GM12878 (cell line): ENCODE results near the gene OR10H4. TPM values are rescaled to one million over a fixed set of nuclear protein-coding genes. Genes with fewer than 3 reads are reported as not detected.

Source experiments
- ATAC-seq: fragments of 200-7000 bp; cut with Tn5 transposase; 3 replicates; pipeline ENCODE4 v1.9.1; 2020; ENCODE audit warnings: mild to moderate bottlenecking, moderate library complexity
- BruUV-seq: library from RNA; stranded (reverse); fragments of 400-500 nt; replicated peaks from 2 replicates; lab custom pipeline; 2021; lab: Mats Ljungman, UMichigan
- CTCF ChIA-PET: fragments of 300-600 bp; sonication (Branson Sonifier 250); formaldehyde crosslinking; extraction: SDS; loops from one replicate; lab custom pipeline; 2021; ENCODE audit warnings: inconsistent platforms; lab: Yijun Ruan, JAX
- POLR2A ChIA-PET: fragments of 350-600 bp; formaldehyde crosslinking; extraction: SDS; loops from one replicate; lab custom pipeline; 2021; ENCODE audit warnings: inconsistent platforms; lab: Charles Lee
- RAD21 ChIA-PET: fragments of 300-600 bp; sonication (Branson Sonifier 250); formaldehyde crosslinking; loops from one replicate; lab custom pipeline; 2023; ENCODE audit warnings: antibody characterized with exemption; ENCODE audit not compliant: unreplicated experiment; lab: Charles Lee
- SMC1A ChIA-PET: fragments of 300-600 bp; sonication (Branson Sonifier 250); formaldehyde crosslinking; loops from one replicate; lab custom pipeline; 2023; ENCODE audit not compliant: unreplicated experiment, uncharacterized antibody; lab: Charles Lee
- DNase-seq: peaks from one replicate; pipeline ENCODE4 v3.0.0-alpha.2; 2011; ENCODE audit warnings: low read depth, low spot score
- FAIRE-seq: peaks from 3 replicates; lab custom pipeline; 2011; peaks lifted over from hg19 to GRCh38; lab: Jason Lieb, UNC
- H2AFZ ChIP-seq: 2 replicates; pipeline ENCODE4 v1.6.0; 2011; ENCODE audit warnings: low read depth, low read length, control low read depth; ENCODE audit not compliant: control insufficient read depth
- H3K27ac ChIP-seq: 2 replicates; pipeline ENCODE4 v1.5.1; 2011; ENCODE audit warnings: control low read depth; ENCODE audit not compliant: control insufficient read depth, insufficient read depth
- H3K27me3 ChIP-seq, 2 experiments: replicated peaks in 1 of 2; 2 replicates each; pipeline versions ENCODE4 v1.6.0 to v1.6.1; 2011; ENCODE audit warnings: low read length in 1 of 2; ENCODE audit not compliant: control insufficient read depth in 2 of 2, insufficient read depth in 2 of 2
- H3K36me3 ChIP-seq, 2 experiments: 2 replicates each; pipeline ENCODE4 v1.5.1; 2011; ENCODE audit warnings: low read length in 1 of 2; ENCODE audit not compliant: control insufficient read depth in 2 of 2, insufficient read depth in 2 of 2
- H3K4me1 ChIP-seq: 2 replicates; pipeline ENCODE4 v1.6.1; 2011; ENCODE audit warnings: mild to moderate bottlenecking, low read length, moderate library complexity, mixed read lengths; ENCODE audit not compliant: control insufficient read depth, insufficient read depth
- H3K4me2 ChIP-seq: 2 replicates; pipeline ENCODE4 v1.6.0; 2011; ENCODE audit warnings: control low read depth; ENCODE audit not compliant: control insufficient read depth, insufficient read depth
- H3K4me3 ChIP-seq: fragments of 200-600 bp; sonication (generic); 2 replicates; pipeline ENCODE4 v1.5.1; 2016
- H3K79me2 ChIP-seq: 2 replicates; pipeline ENCODE4 v1.6.0; 2011; ENCODE audit warnings: low read length; ENCODE audit not compliant: control insufficient read depth, insufficient read depth
- H3K9ac ChIP-seq: 2 replicates; pipeline ENCODE4 v1.8.0; 2011; ENCODE audit warnings: low read length, control low read depth, mixed read lengths; ENCODE audit not compliant: control insufficient read depth, insufficient read depth
- H3K9me3 ChIP-seq: replicated peaks from 3 replicates; pipeline ENCODE4 v1.5.1; 2011; ENCODE audit warnings: mild to moderate bottlenecking, low read length; ENCODE audit not compliant: control insufficient read depth, insufficient read depth
- H4K20me1 ChIP-seq: 2 replicates; pipeline ENCODE4 v1.6.0; 2011; ENCODE audit not compliant: control insufficient read depth, insufficient read depth
- DPF2 ChIP-seq: fragments of 450-650 bp; IDR thresholded peaks from 2 replicates; pipeline ENCODE4 v1.6.1; 2017; ENCODE audit warnings: mild to moderate bottlenecking
- EGR1 ChIP-seq, 2 experiments: IDR thresholded peaks; 1 replicate in 1 of 2; 2 replicates in 1 of 2; pipeline ENCODE4 v1.6.1; 2011 to 2012; ENCODE audit warnings: low read depth in 2 of 2, low read length in 2 of 2, borderline replicate concordance in 1 of 2, mild to moderate bottlenecking in 1 of 2, moderate library complexity in 1 of 2
- ELK1 ChIP-seq: IDR thresholded peaks from 2 replicates; pipeline ENCODE4 v1.6.1; 2012; ENCODE audit warnings: low read depth, low read length, improper control_type of control experiment
- KLF5 ChIP-seq: fragments of 450-650 bp; IDR thresholded peaks from 2 replicates; pipeline ENCODE4 v1.6.1; 2014; ENCODE audit warnings: mild to moderate bottlenecking; ENCODE audit not compliant: partially characterized antibody
- RELB ChIP-seq: fragments of 450-650 bp; IDR thresholded peaks from 2 replicates; pipeline ENCODE4 v1.6.1; 2017; ENCODE audit warnings: low read depth, mild to moderate bottlenecking, moderate library complexity
- ZBED1 ChIP-seq: IDR thresholded peaks from 2 replicates; pipeline ENCODE4 v1.6.1; 2016; ENCODE audit warnings: borderline replicate concordance
- ZNF217 ChIP-seq: fragments of 450-650 bp; IDR thresholded peaks from 2 replicates; pipeline ENCODE4 v1.6.1; 2017; ENCODE audit warnings: antibody characterized with exemption, mild to moderate bottlenecking
- WGBS: methylation state at CpG from one replicate; pipeline ENCODE4 v1.1.6; 2016; ENCODE audit warnings: low lambda C conversion rate; ENCODE audit not compliant: insufficient replicate concordance, insufficient coverage; ENCODE audit errors: missing lambda C conversion rate; 5-methylcytosine and 5-hydroxymethylcytosine counted together
- in situ Hi-C: fragments of 300-500 bp; cut with MboI; formaldehyde crosslinking; loops from 9 replicates; pipeline ENCODE4 v1.14.3; 2018; ENCODE audit warnings: mixed read lengths
- intact Hi-C: fragments of 100-400 bp; cut with micrococcal nuclease; formaldehyde crosslinking; loops from one replicate; pipeline ENCODE4 v1.14.2; 2022; ENCODE audit not compliant: unreplicated experiment
- polyA plus RNA-seq, 11 experiments: library from polyadenylated mRNA; depleted of rRNA in 4 of 11; unstranded in 6 of 11; stranded (reverse) in 5 of 11; fragments of >200 nt; fragmentation: Nextera tagmentation in 4 of 11; fragmentation: Illumina TruSeq in 1 of 11; extraction: Ambion mirVana in 4 of 11; extraction: Trizol in 1 of 11; gene quantifications; 1 replicate in 1 of 11; 2 replicates in 10 of 11; pipeline versions ENCODE4 v1.2.1 to v1.2.3, GENCODE V29; 2011 to 2016; ENCODE audit warnings: inconsistent platforms in 2 of 11, missing spikeins in 2 of 11, low read depth in 1 of 11
- total RNA-seq, 4 experiments: library from RNA; depleted of rRNA in 3 of 4; stranded (reverse); fragments of >200 nt in 3 of 4; fragmentation: Illumina TruSeq in 1 of 4; extraction: Trizol in 1 of 4; gene quantifications; 2 replicates each; pipeline versions ENCODE4 v1.2.1 to v1.2.3, GENCODE V29; 2013 to 2021

The OR10H4 gene
- total and polyA plus RNA-seq, 10 of the 15 experiments (the other 5 are each of a cell fraction or from before 2014, with no cell fraction given): not detected

DNA sequence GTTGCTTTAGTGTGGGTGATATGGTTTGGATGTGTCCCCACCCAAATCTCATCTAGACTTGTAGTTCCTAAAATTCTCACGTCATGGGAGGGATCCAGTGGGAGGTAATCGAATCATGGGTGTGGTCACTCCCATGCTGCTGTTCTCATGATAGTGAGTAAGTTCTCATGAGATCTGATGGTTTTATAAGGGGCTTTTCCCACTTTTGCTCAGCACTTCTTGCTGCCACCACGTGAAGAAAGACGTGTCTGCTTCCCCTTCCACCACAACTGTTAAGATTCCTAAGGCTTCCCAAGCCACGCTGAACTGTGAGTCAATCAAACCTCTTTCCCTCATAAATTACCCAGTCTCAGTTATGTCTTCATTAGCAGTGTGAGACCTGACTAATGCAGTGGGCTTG is 26.0 kb downstream of the OR10H4 start:
- no peak overlapping the region for H3K4me3 ChIP-seq
- in situ Hi-C loops (no loop called here), intact Hi-C loops (no loop called here)
- H3K4me1 ChIP-seq: no peaks in the 10 kb centered on the region
- no peaks in the 10 kb centered on the region for H3K9me3 ChIP-seq
- H4K20me1 ChIP-seq: no peaks in the 10 kb centered on the region
- SMC1A ChIA-PET: no interaction called here
- no peaks in the 10 kb centered on the region for H3K36me3 ChIP-seq
- BruUV-seq: no TSS peak
- ATAC-seq: no peak
- DNase-seq: no peak
- H3K79me2 ChIP-seq: no peaks in the 10 kb centered on the region
- CTCF ChIA-PET: no interaction called here
- H2AFZ ChIP-seq: no peak overlapping the region
- no peak overlapping the region for H3K4me2 ChIP-seq
- TF ChIP-seq RELB: no peak
- no peak for TF ChIP-seq EGR1 (IDR thresholded peaks at IDR 0.05; ENCODE audit: borderline replicate concordance in 1 of 2, low read depth in 2 of 2, low read length in 2 of 2)
- TF ChIP-seq ZNF217: no peak
- TF ChIP-seq ELK1: no peak
- no peak for TF ChIP-seq DPF2
- no peak for TF ChIP-seq ZBED1
- no peak for TF ChIP-seq KLF5
- no peak overlapping the region for H3K27ac ChIP-seq
- RAD21 ChIA-PET: no interaction called here
- no peak overlapping the region for H3K9ac ChIP-seq
- POLR2A ChIA-PET: interaction anchor here (0.6 kb wide), 1 partner anchor 1374 kb away, joined by 3 read pairs; no protein-coding TSS in a partner anchor
- FAIRE-seq: no peak
- H3K27me3 ChIP-seq: no peaks in the 10 kb centered on the region
- WGBS: 5% methylated on average over 5 of the region's 5 CpGs
